ENCODE measurements around the gene INPP5J. TPM values are rescaled to one million over a fixed set of nuclear protein-coding genes. Genes with fewer than 3 reads are reported as not detected.
A peak's percentile ranks its signal among the peaks of the same experiment; 100 is the strongest.
"Not testable (repeated sequence)": the region's sequence is repeated elsewhere in the genome, so short reads cannot be mapped to it uniquely, and the experiment has no call there.

The INPP5J gene
- total RNA-seq, 3 donors from 2014 or later = 21.3 to 44.0 (median 24.1) TPM

GRCh38 chr22:31162015-31162765 is 39.4 kb downstream of the INPP5J start:
- Histone ChIP-seq H3K36me3 (ENCODE audit: low read depth) (no peaks in the 10 kb centered on the region), H3K9me3 (no peaks in the 10 kb centered on the region), H3K4me1 (ENCODE audit: low read depth) (peaks cover 28% of the 10 kb centered on the region), H3K4me3 (no peak overlapping the region)
- DNase-seq = no peak
- ATAC-seq = no peak
- intact Hi-C loops (cut with DNase I, micrococcal nuclease) = no loop called here
- TF ChIP-seq, protein P1, sequence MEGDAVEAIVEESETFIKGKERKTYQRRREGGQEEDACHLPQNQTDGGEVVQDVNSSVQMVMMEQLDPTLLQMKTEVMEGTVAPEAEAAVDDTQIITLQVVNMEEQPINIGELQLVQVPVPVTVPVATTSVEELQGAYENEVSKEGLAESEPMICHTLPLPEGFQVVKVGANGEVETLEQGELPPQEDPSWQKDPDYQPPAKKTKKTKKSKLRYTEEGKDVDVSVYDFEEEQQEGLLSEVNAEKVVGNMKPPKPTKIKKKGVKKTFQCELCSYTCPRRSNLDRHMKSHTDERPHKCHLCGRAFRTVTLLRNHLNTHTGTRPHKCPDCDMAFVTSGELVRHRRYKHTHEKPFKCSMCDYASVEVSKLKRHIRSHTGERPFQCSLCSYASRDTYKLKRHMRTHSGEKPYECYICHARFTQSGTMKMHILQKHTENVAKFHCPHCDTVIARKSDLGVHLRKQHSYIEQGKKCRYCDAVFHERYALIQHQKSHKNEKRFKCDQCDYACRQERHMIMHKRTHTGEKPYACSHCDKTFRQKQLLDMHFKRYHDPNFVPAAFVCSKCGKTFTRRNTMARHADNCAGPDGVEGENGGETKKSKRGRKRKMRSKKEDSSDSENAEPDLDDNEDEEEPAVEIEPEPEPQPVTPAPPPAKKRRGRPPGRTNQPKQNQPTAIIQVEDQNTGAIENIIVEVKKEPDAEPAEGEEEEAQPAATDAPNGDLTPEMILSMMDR (IDR thresholded peaks at IDR 0.05) = no peak

DNA sequence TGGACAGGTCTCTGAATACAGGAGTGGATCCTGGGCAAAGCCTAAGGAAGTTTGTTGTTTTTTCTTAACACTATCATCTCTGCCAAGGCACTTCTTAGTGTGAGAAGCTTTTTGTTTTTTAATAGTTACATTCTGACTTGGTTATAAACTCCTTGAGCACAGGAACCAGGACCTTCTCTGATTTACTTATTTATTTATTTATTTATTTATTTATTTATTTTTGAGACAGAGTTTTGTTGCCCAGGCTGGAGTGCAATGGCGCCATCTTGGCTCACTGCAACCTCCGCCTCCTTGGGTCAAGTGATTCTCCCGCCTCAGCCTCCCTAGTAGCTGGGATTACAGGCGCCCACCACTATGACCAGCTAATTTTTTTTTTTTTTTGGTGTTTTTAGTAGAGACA is 48.2 kb downstream of the INPP5J start:
- DNase-seq = no peak
- ATAC-seq = no peak
- intact Hi-C loops (cut with DNase I, micrococcal nuclease) = no loop called here
- no peaks in the 10 kb centered on the region for H3K4me1 ChIP-seq (ENCODE audit: low read depth)
- TF ChIP-seq, protein P1 (IDR thresholded peaks at IDR 0.05) = no peak
- H3K4me3 ChIP-seq = no peak overlapping the region
- no peaks in the 10 kb centered on the region for H3K36me3 ChIP-seq (ENCODE audit: low read depth)
- H3K9me3 ChIP-seq = no peaks in the 10 kb centered on the region

GRCh38 chr22:31171734-31172133 is 49.0 kb downstream of the INPP5J start:
- H3K4me3 ChIP-seq; H3K9me3 ChIP-seq; H3K36me3 ChIP-seq (ENCODE audit: low read depth); ATAC-seq; intact Hi-C loops (cut with DNase I, micrococcal nuclease); DNase-seq; H3K4me1 ChIP-seq (ENCODE audit: low read depth): not testable (repeated sequence)

GRCh38 chr22:31173386-31174145 is 50.8 kb downstream of the INPP5J start:
- ATAC-seq (peak; percentile 25), DNase-seq (no peak)
- no peaks in the 10 kb centered on the region for H3K4me1 ChIP-seq (ENCODE audit: low read depth)

GRCh38 chr22:31176923-31177322 is 54.2 kb downstream of the INPP5J start:
- peaks cover 15% of the 10 kb centered on the region for H3K4me1 ChIP-seq (ENCODE audit: low read depth)
- intact Hi-C loops (cut with DNase I, micrococcal nuclease) = no loop called here
- DNase-seq (no peak), ATAC-seq (peak; percentile 45)
- H3K4me3 ChIP-seq = no peak overlapping the region
- no peaks in the 10 kb centered on the region for H3K36me3 ChIP-seq (ENCODE audit: low read depth)
- H3K9me3 ChIP-seq = no peaks in the 10 kb centered on the region
- TF ChIP-seq, protein P1 (IDR thresholded peaks at IDR 0.05) = no peak

More at GRCh38 chr22:31173386-31174145, 50.8 kb downstream of the INPP5J start:
- H3K9me3 ChIP-seq = no peaks in the 10 kb centered on the region
- intact Hi-C loops (cut with DNase I, micrococcal nuclease) = no loop called here
- no peak overlapping the region for H3K4me3 ChIP-seq
- TF ChIP-seq, protein P1 (IDR thresholded peaks at IDR 0.05) = no peak
- no peaks in the 10 kb centered on the region for H3K36me3 ChIP-seq (ENCODE audit: low read depth)

Measured in mucosa of descending colon (tissue), 3 donors.